ENCODE results near the gene BHLHA15. TPM values are rescaled to one million over a fixed set of nuclear protein-coding genes. Genes with fewer than 3 reads are reported as not detected.
A peak's percentile ranks its signal among the peaks of the same experiment; 100 is the strongest.

The BHLHA15 gene
- total RNA-seq, 1 experiment from 2014 or later = 2.8 TPM

DNA sequence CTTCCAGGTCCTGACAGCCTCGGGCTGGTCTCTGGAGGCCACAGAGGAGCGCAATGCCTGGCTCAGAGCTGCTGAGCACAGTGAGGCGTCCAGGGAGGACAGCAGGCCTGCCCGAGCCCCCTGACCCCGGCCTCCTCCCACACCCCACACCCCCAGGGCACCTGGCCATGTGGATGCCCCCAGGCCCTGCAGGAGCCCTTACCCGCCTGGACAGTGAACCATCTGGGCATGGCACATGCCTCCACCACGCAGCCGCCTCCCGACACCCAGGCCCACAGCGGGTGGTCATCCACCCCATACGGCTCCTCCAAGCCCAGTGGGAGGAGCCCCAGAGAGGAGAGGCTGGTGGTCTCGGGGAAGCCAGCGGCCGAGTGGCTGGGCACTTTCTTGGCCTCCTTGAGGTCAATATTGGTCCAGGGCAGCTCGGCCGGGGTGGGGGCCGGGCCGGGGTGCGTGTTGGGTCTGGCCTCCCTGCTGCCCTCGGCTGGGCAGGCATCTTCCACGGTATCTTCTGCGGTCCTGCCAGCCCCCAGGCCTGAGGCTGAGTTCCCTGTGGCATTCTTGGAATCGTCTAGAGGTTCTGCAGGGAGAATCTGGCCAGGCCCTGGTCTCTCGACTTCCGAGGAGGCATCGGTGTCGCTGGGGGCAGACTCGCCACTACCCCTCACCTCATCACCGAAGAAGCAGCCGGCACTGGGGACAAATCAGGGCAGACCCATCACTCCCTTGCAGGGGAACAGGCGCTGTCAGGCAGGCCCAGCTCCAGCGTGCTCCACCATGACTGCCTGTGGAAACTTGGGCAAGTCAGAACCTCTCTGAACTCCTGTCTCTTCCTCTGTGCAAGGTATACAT, 22.2 kb downstream of the BHLHA15 start (continued):
- TF ChIP-seq, protein P1, sequence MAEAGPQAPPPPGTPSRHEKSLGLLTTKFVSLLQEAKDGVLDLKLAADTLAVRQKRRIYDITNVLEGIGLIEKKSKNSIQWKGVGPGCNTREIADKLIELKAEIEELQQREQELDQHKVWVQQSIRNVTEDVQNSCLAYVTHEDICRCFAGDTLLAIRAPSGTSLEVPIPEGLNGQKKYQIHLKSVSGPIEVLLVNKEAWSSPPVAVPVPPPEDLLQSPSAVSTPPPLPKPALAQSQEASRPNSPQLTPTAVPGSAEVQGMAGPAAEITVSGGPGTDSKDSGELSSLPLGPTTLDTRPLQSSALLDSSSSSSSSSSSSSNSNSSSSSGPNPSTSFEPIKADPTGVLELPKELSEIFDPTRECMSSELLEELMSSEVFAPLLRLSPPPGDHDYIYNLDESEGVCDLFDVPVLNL (CRISPR knock-in tag; IDR thresholded peaks at IDR 0.05; ENCODE audit: borderline replicate concordance, low read depth) = no peak
- TF ChIP-seq, protein P2, sequence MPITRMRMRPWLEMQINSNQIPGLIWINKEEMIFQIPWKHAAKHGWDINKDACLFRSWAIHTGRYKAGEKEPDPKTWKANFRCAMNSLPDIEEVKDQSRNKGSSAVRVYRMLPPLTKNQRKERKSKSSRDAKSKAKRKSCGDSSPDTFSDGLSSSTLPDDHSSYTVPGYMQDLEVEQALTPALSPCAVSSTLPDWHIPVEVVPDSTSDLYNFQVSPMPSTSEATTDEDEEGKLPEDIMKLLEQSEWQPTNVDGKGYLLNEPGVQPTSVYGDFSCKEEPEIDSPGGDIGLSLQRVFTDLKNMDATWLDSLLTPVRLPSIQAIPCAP (CRISPR knock-in tag; IDR thresholded peaks at IDR 0.05) = no peak
- TF ChIP-seq JAZF1 (CRISPR knock-in tag; IDR thresholded peaks at IDR 0.05) (no peak), ESRRA (CRISPR knock-in tag; IDR thresholded peaks at IDR 0.05; ENCODE audit: borderline replicate concordance) (no peak), ZNF138 (CRISPR knock-in tag; conservative IDR thresholded peaks at IDR 0.05) (no peak), NR2C2 (CRISPR knock-in tag; IDR thresholded peaks at IDR 0.05) (no peak), MYBL2 (CRISPR knock-in tag; IDR thresholded peaks at IDR 0.05) (no peak), ZNF396 (CRISPR knock-in tag; IDR thresholded peaks at IDR 0.05; ENCODE audit: borderline replicate concordance) (no peak), SMAD4 (CRISPR knock-in tag; IDR thresholded peaks at IDR 0.05) (no peak), KAT7 (CRISPR knock-in tag; IDR thresholded peaks at IDR 0.05; ENCODE audit: borderline replicate concordance) (no peak), FOXJ3 (CRISPR knock-in tag; IDR thresholded peaks at IDR 0.05; ENCODE audit: borderline replicate concordance) (no peak), ZBTB21 (CRISPR knock-in tag; IDR thresholded peaks at IDR 0.05; ENCODE audit: borderline replicate concordance) (no peak), SP1 (CRISPR knock-in tag; conservative IDR thresholded peaks at IDR 0.05) (no peak), ZNF423 (CRISPR knock-in tag; IDR thresholded peaks at IDR 0.05) (no peak)
- TF ChIP-seq, protein P3, sequence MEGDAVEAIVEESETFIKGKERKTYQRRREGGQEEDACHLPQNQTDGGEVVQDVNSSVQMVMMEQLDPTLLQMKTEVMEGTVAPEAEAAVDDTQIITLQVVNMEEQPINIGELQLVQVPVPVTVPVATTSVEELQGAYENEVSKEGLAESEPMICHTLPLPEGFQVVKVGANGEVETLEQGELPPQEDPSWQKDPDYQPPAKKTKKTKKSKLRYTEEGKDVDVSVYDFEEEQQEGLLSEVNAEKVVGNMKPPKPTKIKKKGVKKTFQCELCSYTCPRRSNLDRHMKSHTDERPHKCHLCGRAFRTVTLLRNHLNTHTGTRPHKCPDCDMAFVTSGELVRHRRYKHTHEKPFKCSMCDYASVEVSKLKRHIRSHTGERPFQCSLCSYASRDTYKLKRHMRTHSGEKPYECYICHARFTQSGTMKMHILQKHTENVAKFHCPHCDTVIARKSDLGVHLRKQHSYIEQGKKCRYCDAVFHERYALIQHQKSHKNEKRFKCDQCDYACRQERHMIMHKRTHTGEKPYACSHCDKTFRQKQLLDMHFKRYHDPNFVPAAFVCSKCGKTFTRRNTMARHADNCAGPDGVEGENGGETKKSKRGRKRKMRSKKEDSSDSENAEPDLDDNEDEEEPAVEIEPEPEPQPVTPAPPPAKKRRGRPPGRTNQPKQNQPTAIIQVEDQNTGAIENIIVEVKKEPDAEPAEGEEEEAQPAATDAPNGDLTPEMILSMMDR (IDR thresholded peaks at IDR 0.05) = no peak

DNA sequence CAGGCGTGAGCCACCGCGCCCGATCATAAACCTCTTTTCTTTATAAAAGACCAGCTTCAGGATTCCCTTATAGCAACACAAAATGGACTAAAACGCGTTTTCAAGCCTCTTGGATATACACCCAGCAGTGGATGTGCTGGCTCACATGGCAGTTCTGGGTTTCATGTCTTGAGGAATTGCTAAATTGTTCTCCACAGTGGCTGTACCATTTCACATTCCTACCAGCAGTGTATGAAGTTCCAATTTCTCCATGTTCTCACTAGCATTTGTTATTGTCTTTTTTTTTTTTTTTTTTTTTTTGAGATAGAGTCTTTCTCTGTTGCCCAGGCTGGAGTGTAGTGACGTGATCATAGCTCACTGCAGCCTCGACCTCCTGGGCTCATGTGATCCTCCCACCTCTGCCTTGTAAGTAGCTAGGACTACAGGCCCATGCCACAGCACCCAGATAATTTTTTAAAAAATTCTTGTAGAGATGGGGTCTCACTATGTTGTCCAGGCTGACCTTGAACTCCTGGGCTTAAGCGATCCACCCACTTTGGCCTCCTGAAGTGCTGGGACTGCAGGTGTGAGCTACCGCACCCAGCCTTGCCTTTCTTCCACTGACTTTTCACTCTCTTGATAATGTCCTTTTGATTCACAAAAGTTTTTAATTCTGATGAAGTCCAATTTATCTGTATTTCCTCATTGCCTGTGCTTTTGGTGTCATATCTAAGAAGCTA, 23.3 kb downstream of the BHLHA15 start:
- ChIA-PET CTCF (interaction anchor here (1.3 kb wide), 1 partner anchor 66 kb away, joined by 3 read pairs; no protein-coding TSS in a partner anchor), POLR2A (no interaction called here)
- Mint-ChIP-seq H3K9me3 (no peaks in the 10 kb centered on the region), H3K36me3 (no peaks in the 10 kb centered on the region), H3K27ac (no peak overlapping the region), H3K4me3 (no peak overlapping the region), H3K27me3 (ENCODE audit: low read depth) (no peaks in the 10 kb centered on the region), H3K4me1 (no peaks in the 10 kb centered on the region)
- DNase-seq (ENCODE audit: low spot score) (no peak), ATAC-seq (no peak)
- TF ChIP-seq ZNF121 (CRISPR knock-in tag; IDR thresholded peaks at IDR 0.05) = 0 out of 2 replicates have a peak, but pooled peaks have one; percentile 6
- TF ChIP-seq, protein P4, sequence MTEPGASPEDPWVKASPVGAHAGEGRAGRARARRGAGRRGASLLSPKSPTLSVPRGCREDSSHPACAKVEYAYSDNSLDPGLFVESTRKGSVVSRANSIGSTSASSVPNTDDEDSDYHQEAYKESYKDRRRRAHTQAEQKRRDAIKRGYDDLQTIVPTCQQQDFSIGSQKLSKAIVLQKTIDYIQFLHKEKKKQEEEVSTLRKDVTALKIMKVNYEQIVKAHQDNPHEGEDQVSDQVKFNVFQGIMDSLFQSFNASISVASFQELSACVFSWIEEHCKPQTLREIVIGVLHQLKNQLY (CRISPR knock-in tag; IDR thresholded peaks at IDR 0.05) = no peak

DNA sequence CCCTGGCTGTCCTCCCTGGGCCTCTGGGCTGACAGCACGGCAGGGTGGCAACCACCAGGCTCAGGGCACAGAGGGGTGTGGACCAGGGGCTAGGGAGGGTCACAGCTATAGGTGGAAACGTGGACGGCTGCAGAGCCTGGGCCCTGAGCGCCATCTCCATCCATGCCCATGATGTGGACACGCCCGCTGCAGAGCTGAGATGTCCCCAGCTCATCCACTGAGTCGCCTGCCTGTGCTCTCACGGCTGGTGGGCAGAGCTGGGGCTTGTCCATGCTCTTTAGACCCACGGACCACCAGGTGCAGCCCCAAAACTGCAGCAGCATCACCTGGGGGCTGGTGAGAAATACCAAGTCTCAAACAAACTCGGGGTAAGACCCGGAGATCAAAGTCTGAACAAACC, 24.7 kb downstream of the BHLHA15 start:
- Mint-ChIP-seq H3K9me3 (no peaks in the 10 kb centered on the region), H3K4me3 (no peak overlapping the region), H3K27me3 (ENCODE audit: low read depth) (no peaks in the 10 kb centered on the region), H3K36me3 (no peaks in the 10 kb centered on the region), H3K4me1 (no peaks in the 10 kb centered on the region), H3K27ac (no peak overlapping the region)
- TF ChIP-seq, protein P5, sequence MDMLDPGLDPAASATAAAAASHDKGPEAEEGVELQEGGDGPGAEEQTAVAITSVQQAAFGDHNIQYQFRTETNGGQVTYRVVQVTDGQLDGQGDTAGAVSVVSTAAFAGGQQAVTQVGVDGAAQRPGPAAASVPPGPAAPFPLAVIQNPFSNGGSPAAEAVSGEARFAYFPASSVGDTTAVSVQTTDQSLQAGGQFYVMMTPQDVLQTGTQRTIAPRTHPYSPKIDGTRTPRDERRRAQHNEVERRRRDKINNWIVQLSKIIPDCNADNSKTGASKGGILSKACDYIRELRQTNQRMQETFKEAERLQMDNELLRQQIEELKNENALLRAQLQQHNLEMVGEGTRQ (CRISPR knock-in tag; IDR thresholded peaks at IDR 0.05) = no peak
- no peak for TF ChIP-seq GTF2I (CRISPR knock-in tag; conservative IDR thresholded peaks at IDR 0.05)
- TF ChIP-seq CREM (CRISPR knock-in tag; IDR thresholded peaks at IDR 0.05) = no peak
- TF ChIP-seq FOXP1 (CRISPR knock-in tag; IDR thresholded peaks at IDR 0.05; ENCODE audit: borderline replicate concordance) = no peak
- no peak for TF ChIP-seq SP1 (CRISPR knock-in tag; conservative IDR thresholded peaks at IDR 0.05)
- TF ChIP-seq NFE2L1 (CRISPR knock-in tag; IDR thresholded peaks at IDR 0.05) = no peak
- TF ChIP-seq, protein P6, sequence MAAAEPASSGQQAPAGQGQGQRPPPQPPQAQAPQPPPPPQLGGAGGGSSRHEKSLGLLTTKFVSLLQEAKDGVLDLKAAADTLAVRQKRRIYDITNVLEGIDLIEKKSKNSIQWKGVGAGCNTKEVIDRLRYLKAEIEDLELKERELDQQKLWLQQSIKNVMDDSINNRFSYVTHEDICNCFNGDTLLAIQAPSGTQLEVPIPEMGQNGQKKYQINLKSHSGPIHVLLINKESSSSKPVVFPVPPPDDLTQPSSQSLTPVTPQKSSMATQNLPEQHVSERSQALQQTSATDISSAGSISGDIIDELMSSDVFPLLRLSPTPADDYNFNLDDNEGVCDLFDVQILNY (CRISPR knock-in tag; IDR thresholded peaks at IDR 0.05) = no peak
- TF ChIP-seq ZBTB21 (CRISPR knock-in tag; IDR thresholded peaks at IDR 0.05; ENCODE audit: borderline replicate concordance) = no peak
- TF ChIP-seq RORB (CRISPR knock-in tag; IDR thresholded peaks at IDR 0.05) = no peak
- no peak for ATAC-seq
- no peak for DNase-seq (ENCODE audit: low spot score)
- ChIA-PET POLR2A (no interaction called here), CTCF (no interaction called here)

Data from WTC11 (cell line).